GM13977 (cell line): ENCODE measurements around the gene IL1R2.

ENCODE experiments used
- DNase-seq: peaks from one replicate; pipeline ENCODE4 v3.0.0; 2012; ENCODE audit warnings: low spot score
- in situ Hi-C: fragments of 300-500 bp; cut with MboI; formaldehyde crosslinking; loops from one replicate; pipeline ENCODE4 v1.12.0; 2022; ENCODE audit warnings: low sequenced_read_pairs, low pct_unique_long_range_greater_than_20kb, mixed read lengths, inconsistent platforms; ENCODE audit not compliant: unreplicated experiment
- TF ChIP-seq, protein P1 (sequence below): IDR thresholded peaks from 2 replicates; pipeline ENCODE4 v1.5.1; 2012; ENCODE audit warnings: mild to moderate bottlenecking, control low read depth; ENCODE audit not compliant: insufficient read depth; ENCODE audit errors: extremely low read depth, missing control alignments

The IL1R2 gene

GRCh38 chr2:102042196-102043081 is 50.7 kb downstream of the IL1R2 start:
- no peak for DNase-seq
- in situ Hi-C loops, result no loop called here
- TF ChIP-seq, protein P1, sequence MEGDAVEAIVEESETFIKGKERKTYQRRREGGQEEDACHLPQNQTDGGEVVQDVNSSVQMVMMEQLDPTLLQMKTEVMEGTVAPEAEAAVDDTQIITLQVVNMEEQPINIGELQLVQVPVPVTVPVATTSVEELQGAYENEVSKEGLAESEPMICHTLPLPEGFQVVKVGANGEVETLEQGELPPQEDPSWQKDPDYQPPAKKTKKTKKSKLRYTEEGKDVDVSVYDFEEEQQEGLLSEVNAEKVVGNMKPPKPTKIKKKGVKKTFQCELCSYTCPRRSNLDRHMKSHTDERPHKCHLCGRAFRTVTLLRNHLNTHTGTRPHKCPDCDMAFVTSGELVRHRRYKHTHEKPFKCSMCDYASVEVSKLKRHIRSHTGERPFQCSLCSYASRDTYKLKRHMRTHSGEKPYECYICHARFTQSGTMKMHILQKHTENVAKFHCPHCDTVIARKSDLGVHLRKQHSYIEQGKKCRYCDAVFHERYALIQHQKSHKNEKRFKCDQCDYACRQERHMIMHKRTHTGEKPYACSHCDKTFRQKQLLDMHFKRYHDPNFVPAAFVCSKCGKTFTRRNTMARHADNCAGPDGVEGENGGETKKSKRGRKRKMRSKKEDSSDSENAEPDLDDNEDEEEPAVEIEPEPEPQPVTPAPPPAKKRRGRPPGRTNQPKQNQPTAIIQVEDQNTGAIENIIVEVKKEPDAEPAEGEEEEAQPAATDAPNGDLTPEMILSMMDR, result no peak

GRCh38 chr2:102043560-102043959 is 51.8 kb downstream of the IL1R2 start:
- in situ Hi-C loops, result no loop called here
- DNase-seq, result no peak
- TF ChIP-seq, protein P1, result no peak

DNA sequence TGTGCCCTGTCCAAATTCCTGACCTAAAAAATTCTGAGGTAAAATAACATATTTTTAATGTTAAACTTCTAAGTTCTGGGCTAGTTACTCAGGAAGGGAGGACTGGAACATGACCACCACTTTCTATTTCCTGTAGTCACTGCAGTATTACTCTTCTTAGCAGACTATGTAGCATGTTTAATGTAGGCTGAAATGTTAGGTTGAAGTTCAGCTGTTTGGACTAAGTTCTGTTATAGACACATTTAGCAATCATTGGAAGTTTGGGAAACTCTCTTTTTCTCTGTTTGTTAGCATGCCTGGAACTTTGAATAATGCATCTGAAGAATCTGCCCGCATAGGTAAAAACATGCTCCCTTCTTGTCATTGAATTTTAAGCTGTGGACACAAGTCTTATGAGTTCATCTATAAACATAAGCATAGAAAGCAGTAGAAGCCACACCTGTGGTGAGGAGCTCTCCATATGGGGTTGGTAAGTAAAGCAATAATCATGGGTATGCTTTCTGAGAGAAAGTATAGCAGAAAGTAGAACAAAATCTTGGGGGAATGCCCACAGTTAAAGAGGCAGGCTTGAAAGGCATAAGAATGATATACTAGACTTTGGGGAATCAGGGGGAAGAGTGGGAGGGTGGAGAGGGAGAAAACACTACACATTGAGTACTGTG is 52.6 kb downstream of the IL1R2 start:
- TF ChIP-seq, protein P1, result no peak
- no peak for DNase-seq
- in situ Hi-C loops, result no loop called here

DNA sequence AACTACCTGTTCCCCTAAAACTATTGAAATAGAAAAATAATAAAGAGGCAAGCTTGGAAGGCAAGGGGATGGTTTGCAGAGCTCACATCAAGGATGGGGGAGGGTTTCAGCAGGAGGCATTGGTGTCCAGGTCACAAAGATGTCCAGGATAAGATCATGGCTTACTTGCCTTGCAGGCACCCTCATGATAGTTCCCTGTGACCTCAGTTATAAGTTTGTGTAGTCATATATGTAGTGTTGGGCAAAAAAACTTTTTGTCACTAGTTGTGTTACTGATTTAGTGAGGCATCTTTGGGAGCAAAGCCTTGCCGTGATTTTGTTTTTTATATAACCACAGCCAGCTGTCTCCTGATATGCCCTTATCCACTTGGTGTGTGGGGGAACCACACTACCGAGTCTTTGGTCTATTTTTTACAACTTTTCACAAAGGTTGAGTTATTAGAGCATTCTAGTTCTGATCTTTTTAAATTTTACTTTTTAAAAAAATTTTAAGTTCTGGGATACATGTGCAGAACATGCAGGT is 53.3 kb downstream of the IL1R2 start:
- in situ Hi-C loops, result no loop called here
- TF ChIP-seq, protein P1, result no peak
- DNase-seq, result no peak

DNA sequence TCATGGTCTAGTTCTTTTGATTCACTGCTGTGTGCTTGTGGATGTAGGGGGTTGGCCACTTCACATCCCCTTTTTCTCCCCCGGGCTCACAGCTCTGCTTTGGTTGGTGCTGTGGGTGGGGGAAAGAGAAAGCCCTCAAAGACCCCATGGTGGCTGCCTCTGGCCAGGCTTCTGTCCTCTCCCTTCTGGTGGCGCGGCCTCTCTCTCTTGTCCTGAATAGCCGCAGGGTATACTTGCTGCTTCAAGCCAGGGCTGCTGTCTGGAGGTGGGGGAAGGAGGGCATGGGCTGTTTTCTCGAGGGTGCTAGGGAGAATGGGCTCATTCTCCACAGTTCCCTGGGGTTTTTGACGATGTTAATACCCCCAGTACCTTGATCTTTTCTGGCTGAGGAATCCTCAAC is 53.9 kb downstream of the IL1R2 start:
- DNase-seq, result no peak
- TF ChIP-seq, protein P1, result no peak
- in situ Hi-C loops, result no loop called here

DNA sequence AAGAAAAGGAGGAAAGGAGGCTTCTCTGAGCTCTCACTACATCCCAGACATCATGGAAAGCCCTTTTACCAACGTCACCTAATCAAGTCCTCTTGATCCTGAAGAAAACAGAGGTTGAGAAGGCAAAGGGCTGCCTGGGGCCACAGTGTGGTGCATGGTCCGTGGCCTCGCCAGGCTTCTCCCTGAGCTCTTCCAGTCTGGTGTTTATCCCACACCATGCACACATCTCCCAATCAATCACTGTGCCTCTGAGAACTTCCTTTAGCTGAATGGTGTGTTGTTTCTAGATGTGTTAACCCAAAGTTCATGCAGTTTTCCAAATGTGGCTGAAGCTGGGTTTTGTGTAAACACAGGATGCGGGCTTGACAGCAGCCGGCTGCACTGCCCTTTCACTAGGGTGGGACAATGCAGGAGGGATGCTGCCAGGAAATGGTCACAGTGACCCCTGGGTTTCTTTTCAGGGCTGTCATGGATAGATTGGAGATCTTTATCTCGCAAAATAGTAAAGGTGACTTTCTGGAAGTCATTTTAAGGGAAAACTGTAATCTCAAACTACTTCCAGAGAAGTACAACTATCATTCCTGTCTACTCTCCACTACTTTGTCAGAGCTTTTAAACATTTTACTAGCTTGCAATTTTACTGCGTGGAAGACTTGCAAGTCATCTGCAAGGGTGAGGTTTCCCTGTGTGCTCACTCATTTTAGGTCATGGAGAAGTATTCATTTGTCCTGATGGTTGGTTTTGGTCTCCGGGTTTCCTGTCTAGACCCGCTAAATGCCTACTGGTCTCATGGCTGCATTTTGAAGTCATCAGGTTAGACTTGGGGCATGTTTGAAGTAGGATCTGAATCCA is 54.6 kb downstream of the IL1R2 start:
- TF ChIP-seq, protein P1, result no peak
- in situ Hi-C loops, result no loop called here
- DNase-seq, result no peak
